Activated naive CD8-positive, alpha-beta T cell (primary cell): Measurements from ENCODE around the gene PPHLN1.

Source experiments
- H3K27ac Mint-ChIP-seq: one replicate; pipeline ENCODE4 v1.8.0; 2021; ENCODE audit warnings: mixed read lengths
- H3K27me3 Mint-ChIP-seq: one replicate; pipeline ENCODE4 v1.8.0; 2021; ENCODE audit warnings: mixed read lengths
- H3K36me3 Mint-ChIP-seq: one replicate; pipeline ENCODE4 v1.8.0; 2021; ENCODE audit warnings: mixed read lengths
- H3K4me1 Mint-ChIP-seq: one replicate; pipeline ENCODE4 v1.8.0; 2021; ENCODE audit warnings: low read depth, mixed read lengths
- H3K4me3 Mint-ChIP-seq: one replicate; pipeline ENCODE4 v1.8.0; 2021; ENCODE audit warnings: mild to moderate bottlenecking, mixed read lengths
- H3K9me3 Mint-ChIP-seq: one replicate; pipeline ENCODE4 v1.8.0; 2021; ENCODE audit warnings: low read depth, mixed read lengths

Gene PPHLN1

DNA sequence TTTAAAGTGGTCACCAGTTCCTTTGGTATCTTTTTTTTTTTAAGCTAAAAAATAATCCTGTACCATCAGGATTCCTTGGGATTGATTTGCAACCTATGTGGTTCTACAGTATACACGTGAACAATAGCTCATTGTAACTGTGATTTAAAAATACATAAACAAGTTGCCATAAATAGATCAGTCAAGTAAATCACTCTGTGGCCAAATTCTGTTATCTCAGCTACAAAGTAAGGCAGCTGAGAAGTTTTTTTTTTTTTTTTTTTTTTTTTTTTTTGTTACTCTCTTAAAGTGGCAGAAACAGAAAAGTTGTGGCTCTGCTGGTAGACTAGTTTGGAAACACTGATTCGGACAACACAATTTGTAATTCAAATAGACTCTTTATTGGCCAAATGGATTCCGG is 159.0 kb downstream of the PPHLN1 start:
- Mint-ChIP-seq H3K27me3 (peaks cover 55% of the 10 kb centered on the region), H3K4me3 (no peak overlapping the region), H3K4me1 (peaks cover 14% of the 10 kb centered on the region), H3K36me3 (no peaks in the 10 kb centered on the region), H3K9me3 (no peaks in the 10 kb centered on the region), H3K27ac (no peak overlapping the region)

- peaks cover 51% of the 10 kb centered on the region for H3K27me3 Mint-ChIP-seq
- H3K36me3 Mint-ChIP-seq = no peaks in the 10 kb centered on the region
- no peaks in the 10 kb centered on the region for H3K9me3 Mint-ChIP-seq
- no peak overlapping the region for H3K4me3 Mint-ChIP-seq
- H3K4me1 Mint-ChIP-seq = peaks cover 14% of the 10 kb centered on the region
- no peak overlapping the region for H3K27ac Mint-ChIP-seq
Observed at GRCh38 chr12:42485823-42486222, 159.9 kb downstream of the PPHLN1 start.

DNA sequence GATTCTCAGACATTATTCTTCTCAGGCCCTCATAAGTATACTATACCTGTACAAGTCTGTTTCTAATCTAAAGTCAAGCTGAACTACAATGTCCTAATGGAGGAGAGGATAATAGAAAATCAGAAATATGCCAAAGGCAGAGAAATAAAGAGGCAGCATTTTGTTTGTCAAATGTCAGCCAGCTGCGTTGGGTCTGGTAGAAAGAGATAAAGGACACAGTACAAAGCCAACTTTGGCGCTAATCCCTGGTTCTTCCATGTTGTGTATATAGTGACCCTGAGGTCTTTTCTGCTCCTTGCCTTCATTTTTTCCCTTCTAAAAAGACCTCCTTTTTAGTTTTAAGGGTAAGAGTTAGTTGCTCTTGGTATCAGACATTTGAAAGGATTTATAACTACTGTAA is 160.4 kb downstream of the PPHLN1 start:
- no peaks in the 10 kb centered on the region for H3K36me3 Mint-ChIP-seq
- no peak overlapping the region for H3K27ac Mint-ChIP-seq
- H3K4me1 Mint-ChIP-seq = peaks cover 14% of the 10 kb centered on the region
- H3K9me3 Mint-ChIP-seq = no peaks in the 10 kb centered on the region
- H3K27me3 Mint-ChIP-seq = peaks cover 46% of the 10 kb centered on the region
- H3K4me3 Mint-ChIP-seq = no peak overlapping the region

- peaks cover 26% of the 10 kb centered on the region for H3K27me3 Mint-ChIP-seq
- no peaks in the 10 kb centered on the region for H3K36me3 Mint-ChIP-seq
- no peaks in the 10 kb centered on the region for H3K9me3 Mint-ChIP-seq
- no peak overlapping the region for H3K4me3 Mint-ChIP-seq
- no peaks in the 10 kb centered on the region for H3K4me1 Mint-ChIP-seq
- no peak overlapping the region for H3K27ac Mint-ChIP-seq
Observed at GRCh38 chr12:42490261-42490842, 164.4 kb downstream of the PPHLN1 start.
